HG02610 (cell line): ENCODE data around the gene CGREF1.
"Not testable (repeated sequence)": the region's sequence is repeated elsewhere in the genome, so short reads cannot be mapped to it uniquely, and the experiment has no call there.

ENCODE experiments used
- ATAC-seq: cut with Tn5 transposase; IDR thresholded peaks from one replicate; pipeline ENCODE4 v1.9.1; 2021; ENCODE audit warnings: mild to moderate bottlenecking, moderate library complexity; ENCODE audit not compliant: unreplicated experiment

CGREF1 gene

DNA sequence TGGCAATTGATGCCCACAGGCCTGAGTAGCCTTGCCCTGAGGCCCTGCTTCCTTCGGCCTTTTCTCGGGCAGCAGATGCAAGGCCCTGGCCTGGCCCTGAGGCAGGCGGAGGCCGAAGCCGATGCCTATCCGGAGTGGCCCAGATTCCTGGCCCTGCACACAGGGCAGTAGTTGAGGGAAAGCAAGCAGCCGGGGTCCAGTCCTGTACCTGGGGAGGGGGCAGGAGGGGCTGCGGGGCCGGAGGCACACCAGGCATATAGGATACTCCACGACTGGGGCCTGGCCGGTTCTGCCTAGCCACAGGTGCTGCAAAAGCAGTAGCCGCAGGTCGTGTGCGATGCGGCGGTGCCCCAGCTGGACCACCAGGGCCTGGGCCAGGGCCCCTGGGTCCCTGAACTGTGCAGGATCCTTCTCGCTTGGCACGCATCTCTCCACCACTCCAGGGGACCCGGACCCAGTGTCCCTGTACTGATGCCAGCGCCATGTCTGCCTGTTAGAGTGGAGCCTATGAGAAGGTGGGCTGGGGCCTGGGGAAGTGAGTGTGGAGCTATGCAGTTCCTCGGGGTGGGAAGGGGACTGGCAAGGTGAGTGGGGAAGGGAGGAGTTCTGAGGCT lies 18.5 kb upstream of the CGREF1 start:
- no peak for ATAC-seq

DNA sequence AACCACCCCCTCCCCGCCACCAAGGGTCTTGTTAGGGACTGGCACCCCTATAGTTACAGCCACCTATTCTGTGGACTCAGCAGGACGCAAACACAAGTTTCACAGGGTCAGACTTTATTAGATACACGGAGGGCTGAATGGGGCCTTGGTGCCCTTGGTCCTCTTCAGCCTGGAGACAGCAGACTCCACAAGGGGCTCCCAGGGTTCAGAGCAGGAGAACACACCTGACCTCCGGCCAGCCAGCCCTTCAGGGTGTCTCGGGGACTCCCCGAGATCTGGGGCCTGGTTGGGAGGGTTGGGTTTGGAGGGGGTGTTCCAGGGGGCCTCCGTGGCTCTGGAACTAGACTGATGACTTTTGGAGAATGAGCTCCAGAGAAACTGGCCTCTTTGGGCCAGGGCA lies 17.8 kb upstream of the CGREF1 start:
- no peak for ATAC-seq

DNA sequence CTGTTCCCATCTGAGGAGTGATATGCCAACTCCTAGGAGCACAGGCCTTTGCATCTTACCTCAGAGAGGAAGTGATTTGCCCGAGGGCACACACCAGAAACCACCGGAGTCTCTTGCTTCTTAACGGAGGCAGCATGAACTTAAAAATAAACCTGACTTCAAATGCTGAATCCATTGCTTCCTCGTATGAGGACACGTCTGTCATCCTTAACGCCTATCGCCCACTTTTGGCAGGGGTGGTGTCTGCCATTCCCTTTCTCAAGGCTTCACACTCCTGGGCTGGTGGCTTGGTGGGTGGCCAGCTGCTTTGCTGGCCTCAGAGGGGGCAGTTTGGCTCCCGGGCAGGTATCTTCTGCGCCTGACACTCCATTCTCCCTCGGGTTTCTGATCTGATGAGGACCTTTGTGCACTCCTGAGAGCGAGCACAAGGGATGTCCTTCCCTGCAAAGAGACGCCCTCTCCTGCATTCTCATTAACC lies 16.6 kb upstream of the CGREF1 start:
- no peak for ATAC-seq

DNA sequence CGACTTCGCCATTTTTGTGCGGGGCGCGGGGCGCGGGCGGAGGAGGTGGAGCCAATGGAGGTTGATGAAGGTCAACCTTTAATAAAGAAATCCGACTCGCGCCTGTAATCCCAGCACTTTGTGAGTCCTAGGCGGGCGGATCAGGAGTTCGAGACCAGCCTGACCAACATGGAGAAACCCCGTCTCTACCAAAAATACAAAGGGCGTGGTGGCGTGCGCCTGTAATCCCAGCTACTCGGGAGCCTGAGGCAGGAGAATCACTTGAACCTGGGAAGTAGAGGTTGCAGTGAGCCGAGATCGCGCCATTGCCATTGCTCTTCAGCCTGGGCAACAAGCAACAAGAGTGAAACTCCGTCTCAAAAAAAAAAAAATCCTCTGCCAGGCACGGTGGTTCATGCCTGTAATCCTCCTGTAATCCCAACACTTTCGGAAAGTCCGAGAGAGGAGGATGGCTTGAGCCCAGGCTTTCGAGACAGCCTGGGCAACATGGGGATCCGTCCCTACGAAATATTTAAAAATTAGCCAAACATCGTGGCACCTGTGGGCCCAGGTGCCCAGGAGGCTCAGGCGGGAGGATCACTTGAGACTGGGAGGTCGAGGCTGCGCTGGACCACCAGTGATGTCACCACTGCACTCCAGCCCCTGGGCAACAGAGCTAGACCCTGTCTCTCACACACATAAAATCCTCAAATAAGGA lies 16.0 kb upstream of the CGREF1 start:
- no peak for ATAC-seq

DNA sequence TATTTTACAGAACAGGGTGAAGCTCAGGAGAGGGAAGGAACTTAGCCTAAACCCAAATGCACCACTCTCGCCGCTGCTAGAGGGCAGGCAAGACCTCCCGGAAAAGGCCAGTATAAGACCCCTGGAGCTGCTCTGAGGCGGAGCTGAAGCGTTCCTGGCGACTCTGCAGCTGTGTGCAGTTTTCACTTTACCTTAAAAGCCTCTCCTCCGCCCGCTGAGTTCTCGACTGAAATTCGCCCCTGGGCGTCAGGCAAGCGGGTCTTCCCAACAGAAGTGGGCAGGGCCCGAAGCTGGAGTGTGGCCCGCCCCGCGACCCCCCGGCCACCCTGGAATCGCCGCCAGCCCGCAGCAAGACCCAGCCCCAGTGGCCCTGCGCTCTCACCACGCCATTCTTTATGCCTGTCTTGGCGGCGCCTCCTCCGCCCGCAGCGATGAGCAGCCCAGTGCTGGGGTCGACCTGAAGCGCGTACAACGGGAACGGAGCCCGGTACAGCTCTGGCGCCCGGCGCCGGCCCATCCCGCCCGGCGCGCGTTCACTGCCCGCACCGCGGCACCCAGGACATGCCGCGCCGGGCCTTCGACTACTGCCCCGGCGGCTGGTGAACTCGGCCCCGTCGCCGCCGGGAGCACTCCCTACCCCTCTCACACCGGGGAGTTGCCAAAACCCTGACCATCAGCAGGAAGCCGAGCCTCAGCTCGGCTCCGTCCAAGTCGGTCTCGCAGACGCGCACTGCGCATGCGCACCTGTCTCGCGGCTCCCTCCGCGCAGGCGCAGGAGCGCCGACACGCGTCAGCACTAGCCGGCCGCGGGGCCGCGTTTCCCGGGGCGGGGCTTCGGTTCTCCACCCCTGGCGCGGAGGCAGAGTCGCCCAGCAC lies 15.2 kb upstream of the CGREF1 start, which contains the start of gene PREB:
Gene PREB, minus strand, starts transcription at position 732 of the 876 bp plus-strand sequence. Its CDS starts 215 bp downstream, at position 517.
- ATAC-seq, result peak; percentile 88

DNA sequence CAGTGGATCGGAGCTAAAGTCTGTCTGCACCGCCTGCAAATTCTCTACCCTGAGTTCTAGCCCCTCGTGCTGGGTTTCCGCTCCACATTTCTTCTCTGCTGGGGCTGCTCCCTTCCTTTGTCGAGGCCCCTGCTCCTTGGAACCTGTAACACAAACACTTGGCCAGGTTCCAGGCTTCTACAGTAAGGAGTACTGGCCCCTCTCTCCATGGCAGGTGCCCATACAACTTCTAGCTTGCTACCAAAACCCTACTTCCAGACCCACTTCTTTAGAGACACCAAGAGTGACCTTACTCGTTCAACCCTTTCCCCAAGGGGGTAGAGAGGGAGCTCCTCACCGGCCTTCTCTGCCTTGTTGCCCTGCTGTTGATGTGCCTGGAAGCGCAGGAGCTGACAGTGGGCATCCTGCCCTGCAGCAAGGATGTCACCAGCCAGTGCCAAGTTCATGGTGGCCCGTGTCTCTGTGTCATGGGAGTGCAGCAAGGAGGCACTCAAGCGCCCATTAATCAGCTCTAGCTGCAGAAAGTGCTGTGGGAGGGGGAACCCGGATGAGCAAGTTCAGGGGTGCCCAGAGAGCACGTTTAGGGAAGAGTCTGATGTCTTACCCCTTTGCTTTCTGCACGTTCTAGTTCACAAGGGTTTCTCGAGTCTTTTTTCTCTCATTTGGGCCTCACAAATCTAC lies 14.4 kb upstream of the CGREF1 start:
- ATAC-seq, result no peak

DNA sequence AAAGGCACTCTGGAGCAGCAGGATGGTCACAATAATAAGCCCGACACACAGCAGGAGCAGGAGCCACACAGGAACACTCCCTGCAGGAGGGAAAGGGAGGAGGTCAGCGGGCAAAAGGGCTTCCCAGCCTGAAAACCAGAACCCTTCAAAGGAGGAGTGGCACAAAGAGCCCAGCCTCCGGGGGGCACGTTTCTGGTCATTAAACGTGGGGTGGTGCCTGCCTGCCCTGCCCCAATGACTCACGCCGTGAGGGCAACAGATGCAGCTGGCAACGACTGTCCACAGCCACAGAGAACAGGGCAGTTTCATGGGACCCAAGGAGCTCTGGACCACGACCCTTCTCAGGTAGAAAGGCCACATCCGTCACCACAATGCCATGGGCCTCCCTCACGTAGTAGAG lies 12.5 kb upstream of the CGREF1 start:
- no peak for ATAC-seq

DNA sequence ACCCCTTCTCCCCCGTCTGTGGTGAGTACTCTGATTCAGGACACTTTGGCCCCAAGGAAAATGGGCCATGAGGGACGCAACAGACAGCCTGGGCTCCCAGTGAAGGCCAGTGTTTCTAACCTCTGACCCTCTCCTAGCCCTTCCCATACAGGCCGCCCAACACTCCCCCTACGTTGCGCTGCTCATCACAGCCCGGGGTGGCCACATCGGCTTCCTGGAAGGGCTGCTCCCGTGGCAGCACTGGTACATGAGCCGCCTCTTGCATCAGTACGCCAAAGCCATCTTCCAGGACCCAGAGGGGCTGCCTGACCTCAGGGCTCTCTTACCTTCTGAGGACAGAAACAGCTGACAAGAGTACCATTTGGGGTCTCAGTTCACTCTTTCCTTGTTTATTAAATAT lies 11.5 kb upstream of the CGREF1 start:
- no peak for ATAC-seq

DNA sequence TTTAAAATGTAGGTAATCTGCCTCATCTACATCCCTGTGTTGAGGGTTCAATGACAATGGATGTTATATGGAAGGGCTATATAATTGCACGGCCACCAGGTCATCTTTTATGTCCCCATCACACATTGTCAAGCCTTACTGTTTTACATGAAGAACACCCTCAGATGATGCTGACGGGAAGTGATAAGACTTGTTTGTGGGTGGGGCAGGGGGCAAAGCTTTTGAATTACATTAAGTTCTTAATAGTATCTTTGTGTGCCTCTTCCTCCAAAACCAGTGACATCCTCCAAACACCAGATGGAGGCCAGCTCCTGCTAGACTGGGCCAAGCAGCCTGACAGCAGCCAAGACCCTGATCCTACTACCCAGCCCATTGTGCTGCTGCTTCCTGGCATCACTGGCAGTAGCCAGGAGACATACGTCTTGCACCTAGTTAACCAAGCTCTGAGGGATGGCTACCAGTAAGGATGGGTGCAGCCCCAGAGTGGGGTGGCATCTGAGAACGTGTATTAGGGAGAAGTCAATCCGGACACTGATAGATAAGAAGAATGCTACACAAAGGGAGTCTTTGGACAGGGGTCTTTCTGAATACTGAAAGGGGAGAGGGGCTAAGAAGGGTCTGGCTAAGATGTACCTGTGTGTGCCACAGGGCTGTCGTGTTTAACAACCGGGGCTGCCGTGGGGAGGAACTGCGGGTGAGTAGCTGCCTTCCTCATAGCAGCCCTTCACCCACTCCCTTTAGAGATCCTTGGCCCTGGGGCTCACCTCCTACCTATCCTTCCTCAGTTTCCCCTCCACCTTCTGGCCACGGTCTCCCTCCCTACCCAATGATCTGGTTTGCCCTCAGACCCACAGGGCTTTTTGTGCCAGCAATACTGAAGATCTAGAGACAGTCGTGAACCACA lies 10.0 kb upstream of the CGREF1 start:
- no peak for ATAC-seq

DNA sequence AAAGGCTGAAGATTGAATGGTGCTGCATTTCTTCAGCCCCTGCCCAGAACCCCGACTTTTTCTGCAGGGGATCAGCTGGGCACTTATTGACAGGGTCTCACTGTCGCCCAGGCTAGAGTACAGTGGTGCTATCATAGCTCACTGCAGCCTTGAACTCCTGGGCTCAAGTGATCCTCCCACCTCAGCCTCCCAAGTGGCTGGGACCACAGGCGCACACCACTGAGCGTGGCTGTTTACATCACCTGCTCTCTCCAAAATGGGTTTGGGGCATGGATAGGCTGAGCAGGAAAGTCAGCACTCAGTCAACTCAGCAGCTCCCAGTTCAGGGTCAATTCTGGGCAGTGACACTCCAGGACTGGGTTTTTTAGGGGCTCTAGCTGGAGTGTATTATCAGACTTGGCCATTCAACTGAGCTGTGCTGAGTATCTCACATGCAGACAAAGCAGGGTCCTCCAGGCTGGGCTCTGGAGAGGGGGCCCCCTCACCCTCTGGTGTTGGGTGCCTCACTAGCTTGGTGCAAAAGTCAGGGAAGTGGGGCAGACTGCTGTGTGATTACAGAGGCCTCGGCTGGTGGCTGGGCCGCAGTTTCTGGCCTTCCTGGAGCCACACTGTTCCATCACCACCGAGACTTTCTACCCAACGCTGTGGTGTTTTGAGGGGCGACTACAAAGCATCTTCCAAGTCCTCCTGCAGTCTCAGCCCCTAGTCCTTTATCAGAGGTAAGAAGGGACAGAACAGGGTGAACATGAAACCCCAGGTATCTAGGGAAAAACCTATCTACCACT lies 9.1 kb upstream of the CGREF1 start:
- ATAC-seq, result no peak

DNA sequence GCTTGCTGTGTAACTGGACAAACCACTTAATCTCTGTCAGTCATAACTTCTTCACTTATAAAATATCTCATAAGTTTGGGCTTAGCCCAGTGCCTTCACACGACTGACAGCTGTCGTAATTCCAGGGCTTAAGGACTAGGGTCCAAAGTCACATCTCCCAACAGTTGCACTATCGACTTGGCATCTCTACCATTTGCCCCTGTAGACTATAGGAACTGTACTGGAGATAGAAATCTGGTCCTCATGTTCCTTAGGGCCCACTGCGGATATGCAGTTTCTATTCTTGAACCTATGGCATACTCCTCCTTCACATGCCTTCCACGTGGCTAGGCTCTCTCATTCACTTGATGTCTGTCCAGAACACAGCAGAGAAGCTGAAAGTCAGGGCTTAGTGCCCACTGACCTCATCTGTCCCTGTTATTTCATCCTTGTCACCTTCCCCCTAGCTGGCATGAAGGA lies 7.4 kb upstream of the CGREF1 start:
- ATAC-seq, result no peak

DNA sequence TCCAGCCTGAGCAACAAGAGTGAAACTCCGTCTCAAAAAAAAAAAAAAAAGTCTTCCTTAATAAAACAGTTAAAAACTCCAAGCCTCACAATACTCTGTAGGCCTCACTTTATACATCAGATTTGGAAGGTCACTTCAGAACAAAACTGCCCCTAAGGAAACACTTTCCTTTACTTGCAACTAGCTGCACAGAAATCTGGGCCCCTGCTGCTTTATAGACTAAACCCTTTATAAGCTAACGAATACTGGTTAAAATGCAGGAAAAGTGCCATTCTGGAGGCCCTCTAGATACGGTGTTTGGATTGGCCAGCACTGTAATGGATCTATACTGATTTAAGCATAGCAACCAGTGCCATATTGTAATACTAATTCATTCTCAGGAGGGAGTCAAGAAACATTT lies 6.2 kb upstream of the CGREF1 start:
- no peak for ATAC-seq

DNA sequence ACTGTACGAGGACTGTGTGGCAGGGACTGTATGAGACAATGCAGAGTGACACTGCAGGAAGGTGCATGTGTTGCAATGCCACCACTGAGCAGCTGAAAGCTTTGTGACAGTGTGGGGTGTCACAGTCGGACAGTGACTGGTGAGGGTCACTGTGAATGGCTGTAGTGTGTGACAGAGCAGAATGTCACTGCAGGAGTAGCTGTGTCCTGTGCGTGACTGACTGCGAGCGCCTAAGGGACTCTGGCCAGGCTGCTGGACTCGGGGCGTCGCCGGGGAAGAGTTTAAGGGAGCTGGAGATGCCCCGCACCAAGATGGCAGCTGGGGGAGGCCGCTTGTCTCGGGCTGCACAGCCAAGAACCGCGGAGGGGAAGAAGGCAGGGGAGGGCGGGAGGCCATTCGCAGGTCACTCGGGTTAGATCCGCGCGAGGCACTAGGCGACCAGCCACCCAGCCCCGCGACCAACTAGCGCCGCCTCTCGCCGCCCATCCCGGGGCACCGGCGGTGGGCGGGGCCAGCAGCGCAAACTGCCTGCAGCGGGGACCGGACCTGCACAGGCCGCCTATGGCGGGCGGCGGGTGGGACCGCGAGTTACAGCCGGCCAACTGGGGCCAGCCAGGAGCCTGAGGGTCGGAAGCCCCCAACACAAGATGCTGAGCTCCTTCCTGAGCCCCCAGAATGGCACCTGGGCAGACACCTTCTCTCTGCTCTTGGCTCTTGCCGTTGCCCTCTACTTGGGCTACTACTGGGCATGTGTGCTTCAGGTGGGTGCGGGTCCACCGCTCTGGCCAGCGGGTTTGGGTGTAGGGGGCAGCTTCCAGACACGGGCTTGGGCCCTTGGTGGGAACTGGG lies 4.6 kb upstream of the CGREF1 start, which contains the start of gene ABHD1:
Gene ABHD1, plus strand, starts transcription at position 514 of the 849 bp plus-strand sequence. Its CDS starts 134 bp downstream, at position 648.
- ATAC-seq, result peak; percentile 66

DNA sequence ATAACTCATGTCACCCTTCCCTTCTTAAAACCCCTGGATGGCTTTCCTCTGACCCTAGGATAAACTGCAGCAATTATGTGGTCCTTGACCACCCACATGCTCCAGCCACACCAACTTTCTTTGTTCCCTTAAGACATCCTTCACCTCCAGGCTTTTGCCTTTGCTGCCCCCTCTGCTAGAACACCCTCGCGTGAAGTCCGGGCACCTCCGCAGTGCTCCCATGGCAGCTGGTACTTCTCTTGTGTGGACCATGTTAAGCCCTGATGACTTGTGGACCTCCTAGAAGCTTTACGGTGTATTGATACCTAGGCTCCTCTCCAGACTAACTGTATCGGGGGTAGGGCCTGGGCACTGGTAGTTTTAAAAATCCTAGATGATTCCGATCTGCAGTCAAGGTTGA lies 3.9 kb upstream of the CGREF1 start:
- no peak for ATAC-seq

DNA sequence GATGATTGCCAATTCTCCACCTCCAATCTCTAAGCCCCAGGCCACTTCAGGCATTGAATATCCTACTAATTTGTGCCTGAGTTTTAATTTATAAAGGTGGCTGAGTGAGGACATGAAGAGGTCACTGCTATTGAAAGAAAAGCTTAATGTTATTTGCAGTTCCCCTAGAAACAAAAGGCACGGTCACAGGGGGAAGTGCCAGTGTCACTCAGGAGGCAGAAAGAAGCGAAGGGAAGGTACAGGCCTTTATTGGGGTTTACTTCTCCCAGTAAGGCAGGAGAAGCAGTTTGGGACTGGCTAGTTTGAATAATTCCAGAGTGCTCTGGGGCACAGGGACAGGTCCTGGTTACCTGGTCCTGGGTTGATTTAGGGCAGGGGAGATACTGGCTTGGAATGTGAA lies 3.0 kb upstream of the CGREF1 start:
- no peak for ATAC-seq

DNA sequence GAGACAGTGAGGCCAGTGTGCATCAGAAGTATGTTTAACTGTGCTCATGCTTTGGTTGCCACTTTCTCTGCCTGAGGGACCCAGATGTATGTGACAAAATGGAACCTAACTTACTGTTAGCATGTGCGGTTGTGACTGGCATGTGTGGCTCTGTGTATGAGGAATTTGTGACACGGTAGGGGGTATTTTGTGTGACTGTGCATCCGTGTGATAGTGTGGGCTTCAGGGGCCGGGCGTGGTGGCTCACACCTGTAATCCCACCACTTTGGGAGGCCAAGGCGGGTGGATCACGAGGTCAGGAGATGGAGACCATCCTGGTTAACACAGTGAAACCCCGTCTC lies 372 bp upstream of the CGREF1 start:
- ATAC-seq, result not testable (repeated sequence)

DNA sequence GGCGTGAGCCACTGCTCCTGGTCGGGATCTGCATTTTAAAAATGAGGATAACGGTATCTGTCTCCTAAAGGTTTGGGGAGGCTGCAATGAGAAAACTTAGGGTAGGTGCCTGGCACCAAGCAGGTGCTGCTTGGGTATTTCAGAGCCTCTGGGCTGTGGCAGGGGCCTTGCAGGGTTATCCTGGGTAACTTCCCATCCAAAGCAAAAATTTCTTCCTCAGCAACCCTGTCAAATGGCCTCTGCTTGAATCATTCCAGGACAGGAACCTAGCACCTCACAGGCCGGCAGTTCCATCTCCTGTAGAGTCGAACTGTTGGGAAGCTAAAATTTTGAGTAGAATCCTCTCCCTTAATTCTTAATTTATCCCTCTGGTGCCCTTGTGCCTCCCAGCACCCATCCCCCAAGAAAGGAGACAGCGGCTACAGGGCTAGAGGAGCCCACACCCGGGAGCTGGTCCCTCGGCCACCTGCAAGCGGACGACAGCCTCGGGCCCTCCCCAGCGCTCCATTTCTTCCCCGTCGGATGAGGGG lies 868 bp downstream of the CGREF1 start:
- no peak for ATAC-seq

DNA sequence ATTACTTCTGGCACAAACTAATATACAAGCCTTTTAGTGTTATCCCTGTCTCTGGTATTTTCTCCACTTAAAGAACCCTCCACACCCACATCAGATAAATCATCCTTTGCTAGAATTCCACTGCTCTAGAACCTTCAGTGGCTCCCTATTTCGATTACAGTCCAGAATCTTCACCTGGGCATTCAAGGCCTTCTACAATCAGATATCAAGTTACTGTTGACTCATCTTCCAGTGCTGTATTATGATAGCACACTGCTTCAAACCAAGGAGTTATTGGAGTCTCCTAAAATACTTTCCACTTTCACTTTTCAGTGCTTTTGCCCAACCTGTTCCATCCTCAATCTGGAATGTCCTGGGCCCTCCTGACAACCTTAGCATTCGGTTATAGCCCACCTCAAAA lies 3.4 kb downstream of the CGREF1 start:
- ATAC-seq, result no peak
